ENCODE measurements around the gene TATDN2.
"Not testable (repeated sequence)": the region's sequence is repeated elsewhere in the genome, so short reads cannot be mapped to it uniquely, and the experiment has no call there.

Gene TATDN2

DNA sequence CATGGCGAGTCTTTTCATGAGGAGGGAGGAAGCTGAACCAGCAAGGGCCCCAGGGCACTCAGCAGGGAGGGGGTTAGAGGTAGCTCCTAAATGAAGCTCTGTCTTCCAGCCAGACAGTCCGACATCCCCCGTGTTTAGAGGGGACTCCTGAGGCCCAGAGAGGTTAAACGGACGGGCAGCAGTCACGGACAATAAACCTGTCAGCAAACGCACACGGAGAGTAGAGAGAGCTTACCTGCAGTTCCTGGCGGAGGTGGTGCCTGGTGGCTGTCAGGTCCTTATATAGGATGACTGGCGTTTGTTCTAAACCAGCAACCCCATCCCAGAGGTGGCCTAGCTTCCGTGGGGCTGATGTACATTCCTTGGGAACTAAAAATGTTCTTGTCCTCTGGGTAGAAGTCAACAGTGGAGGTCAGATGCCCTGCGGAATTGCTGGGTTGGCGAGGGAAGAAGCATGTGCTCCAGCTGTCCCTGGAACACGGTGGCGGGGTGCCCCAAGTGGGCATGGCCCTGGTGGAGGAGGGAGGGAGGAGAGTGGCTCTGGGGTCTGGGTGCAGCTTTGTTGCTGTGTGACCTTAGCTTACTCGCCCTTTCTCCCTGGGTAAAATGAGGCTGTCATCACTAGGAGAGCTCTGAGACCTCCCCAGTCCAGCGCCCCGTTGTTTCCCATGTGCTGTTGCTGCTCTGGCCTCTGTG, 42.4 kb downstream of the TATDN2 start:
- DNase-seq (ENCODE audit: low read depth): no peak

DNA sequence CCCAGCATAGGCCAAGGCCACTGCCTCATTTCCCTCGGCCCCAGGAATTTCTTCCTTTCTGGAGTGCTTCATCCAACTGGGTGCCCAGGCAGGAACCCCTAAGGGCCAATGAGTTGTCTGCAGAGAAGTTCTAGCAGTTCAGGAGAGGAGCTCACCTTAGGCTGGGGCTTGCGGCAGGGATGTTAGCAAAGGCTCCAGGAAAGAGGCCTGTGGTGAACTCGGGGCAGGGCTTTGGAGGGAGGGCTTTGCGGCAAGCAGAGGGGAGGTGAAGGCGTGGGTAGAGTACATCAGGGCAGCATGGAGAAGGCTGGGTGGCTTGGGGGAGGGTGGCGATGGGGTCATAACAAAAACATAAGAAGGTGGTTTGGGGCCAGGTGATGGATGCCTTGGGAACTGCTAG, 43.4 kb downstream of the TATDN2 start:
- no peak for DNase-seq (ENCODE audit: low read depth)

DNA sequence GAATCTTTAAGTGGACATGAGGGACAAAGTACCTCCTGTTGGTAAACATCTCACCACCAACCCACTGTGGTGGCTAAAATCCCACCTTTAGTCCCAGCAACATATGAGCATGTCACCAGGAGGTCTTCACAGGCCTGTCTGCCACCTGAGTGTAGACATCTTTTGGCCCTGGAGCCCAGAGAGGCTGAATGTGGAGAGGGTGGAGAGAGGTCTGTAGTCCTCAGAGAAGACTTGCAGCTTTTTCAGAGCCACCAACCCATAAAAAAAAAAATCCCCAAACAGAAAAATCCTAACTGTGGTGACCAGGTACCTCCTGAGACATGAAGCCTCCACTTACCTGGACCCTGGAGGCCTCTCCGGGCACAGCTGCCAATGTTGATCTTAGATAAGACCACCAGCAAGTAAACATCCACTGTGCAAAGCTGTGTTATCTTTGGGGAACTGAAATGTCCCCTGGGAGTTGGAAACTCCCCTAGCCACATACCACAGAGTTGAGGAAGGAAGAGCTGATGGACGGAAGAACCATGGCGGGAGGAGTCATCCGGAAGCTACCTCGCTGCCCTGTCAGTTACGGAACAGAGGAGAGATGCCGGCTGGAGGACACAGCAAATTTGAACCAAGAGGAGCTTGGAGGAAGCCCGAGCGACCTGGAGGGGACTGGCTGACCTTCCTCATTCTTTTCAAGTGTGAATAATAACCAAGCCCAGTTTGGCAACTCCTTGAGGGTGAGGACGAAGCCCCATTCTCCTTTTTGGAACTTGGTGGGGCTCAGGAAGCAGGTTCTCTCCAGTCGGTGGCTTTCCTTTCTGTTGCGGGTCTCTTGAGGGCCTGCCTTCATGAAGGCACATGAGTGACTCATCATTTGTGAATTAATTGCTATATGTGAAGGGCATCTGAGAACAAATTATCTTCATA, 44.5 kb downstream of the TATDN2 start, which contains the start of gene GHRL:
Gene GHRL, minus strand, starts transcription at position 443 of the 915 bp plus-strand sequence. CDS start 2,767 bp downstream, outside the sequence.
- no peak for DNase-seq (ENCODE audit: low read depth)

DNA sequence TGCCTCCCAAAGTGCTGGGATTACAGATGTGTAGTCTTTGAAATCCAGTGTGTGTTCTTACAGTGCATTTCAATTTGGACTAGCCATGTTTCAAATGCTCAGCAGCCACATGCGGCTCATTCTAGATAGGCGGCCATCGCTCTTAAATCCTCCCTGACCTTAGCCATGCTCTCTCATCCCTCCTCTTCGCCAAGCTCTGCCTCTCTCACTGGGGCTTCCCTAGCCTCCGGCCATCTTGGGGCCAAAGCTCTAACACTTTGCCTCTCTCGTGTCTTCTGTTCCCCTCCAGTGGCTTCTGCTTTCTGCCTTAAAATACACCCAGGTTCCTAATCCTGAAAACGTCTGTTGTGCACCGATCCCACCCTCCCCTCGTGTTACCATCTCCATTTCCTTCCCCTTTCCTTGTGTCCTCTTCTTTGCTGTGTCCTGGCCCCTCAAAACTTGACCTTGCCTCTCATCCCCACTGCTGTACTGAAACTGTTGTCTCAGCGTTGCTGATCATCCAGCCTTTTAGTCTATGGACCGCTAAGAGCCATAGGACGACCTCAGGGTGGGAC, 45.8 kb downstream of the TATDN2 start:
- no peak for DNase-seq (ENCODE audit: low read depth)

GRCh38 chr3:10298064-10298463, 49.8 kb downstream of the TATDN2 start:
- DNase-seq (ENCODE audit: low read depth): not testable (repeated sequence)

GRCh38 chr3:10299175-10299574, 50.9 kb downstream of the TATDN2 start:
- DNase-seq (ENCODE audit: low read depth): no peak

DNA sequence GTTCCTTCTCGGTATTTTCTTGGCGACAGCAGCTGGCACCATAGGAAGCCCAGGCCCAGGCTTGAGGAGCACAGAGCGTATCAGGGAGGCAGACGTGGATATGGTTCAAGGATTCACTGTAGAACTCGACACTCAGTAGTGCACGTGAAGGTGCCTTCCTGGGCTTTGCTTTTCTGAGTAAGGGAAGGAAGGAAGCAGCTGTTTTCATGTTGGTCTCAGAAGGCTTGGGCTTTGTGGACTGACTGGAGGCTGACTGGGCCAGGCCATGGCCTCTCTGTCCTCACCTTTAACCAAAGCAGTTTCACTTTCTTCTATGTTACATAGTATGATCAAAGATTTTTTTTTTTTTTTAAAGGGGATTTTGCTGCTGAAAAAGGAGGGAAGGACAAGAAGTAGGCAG, 51.4 kb downstream of the TATDN2 start:
- DNase-seq (ENCODE audit: low read depth): no peak

DNA sequence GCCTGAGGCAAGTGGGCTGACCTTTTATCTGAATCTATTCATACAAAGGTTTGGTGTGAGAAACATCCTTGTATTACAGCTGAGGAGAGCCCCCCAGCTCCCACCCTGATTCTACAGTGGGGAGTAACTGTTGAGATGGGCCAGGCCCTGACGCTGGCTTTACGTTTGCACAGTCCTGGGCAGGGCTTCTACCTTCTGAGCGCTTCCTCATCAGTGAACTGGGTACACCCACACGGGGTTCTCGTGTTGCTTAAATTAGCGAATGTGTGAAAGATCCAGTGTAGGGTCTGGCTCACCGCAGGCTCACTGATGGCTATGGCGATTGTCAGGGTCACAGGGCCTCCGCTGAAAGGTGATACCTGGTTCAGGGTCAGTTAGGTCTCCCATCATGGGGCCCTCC, 51.8 kb downstream of the TATDN2 start:
- no peak for DNase-seq (ENCODE audit: low read depth)

- DNase-seq (ENCODE audit: low read depth): no peak
Observed at GRCh38 chr3:10303105-10303504, 54.8 kb downstream of the TATDN2 start.

GRCh38 chr3:10303785-10304184, 55.5 kb downstream of the TATDN2 start:
- DNase-seq (ENCODE audit: low read depth): no peak

- DNase-seq (ENCODE audit: low read depth): no peak
Observed at GRCh38 chr3:10304905-10305304, 56.6 kb downstream of the TATDN2 start.

DNA sequence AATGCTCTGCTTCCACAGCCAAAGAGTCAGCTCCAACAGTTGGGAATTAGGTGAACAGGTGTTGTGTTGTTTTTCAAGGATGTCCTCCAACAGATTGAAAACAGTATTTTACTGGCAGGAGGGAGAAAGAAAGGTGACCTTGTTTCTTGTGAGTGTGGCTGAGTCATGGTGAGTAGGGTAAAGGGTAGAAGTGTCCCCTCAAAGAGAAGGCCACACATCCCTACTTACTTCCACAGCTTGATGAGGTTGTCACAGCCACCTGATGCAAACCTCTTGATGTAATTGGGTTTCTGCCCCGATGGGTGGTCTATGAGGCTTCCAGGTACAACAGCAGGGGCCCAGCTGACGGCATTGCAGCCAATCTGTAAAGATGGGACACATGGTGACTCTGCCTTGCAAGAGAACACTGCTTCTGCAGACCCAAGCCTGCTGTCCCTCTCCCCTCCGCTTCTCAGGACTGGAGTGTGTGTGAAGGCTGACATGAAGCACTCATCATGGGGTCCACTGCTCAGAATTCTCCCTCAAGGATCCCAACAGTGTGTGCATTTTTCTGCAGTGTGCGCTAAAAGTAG, 57.2 kb downstream of the TATDN2 start:
- no peak for DNase-seq (ENCODE audit: low read depth)

- DNase-seq (ENCODE audit: low read depth): no peak
Observed at GRCh38 chr3:10306156-10306555, 57.9 kb downstream of the TATDN2 start.

DNA sequence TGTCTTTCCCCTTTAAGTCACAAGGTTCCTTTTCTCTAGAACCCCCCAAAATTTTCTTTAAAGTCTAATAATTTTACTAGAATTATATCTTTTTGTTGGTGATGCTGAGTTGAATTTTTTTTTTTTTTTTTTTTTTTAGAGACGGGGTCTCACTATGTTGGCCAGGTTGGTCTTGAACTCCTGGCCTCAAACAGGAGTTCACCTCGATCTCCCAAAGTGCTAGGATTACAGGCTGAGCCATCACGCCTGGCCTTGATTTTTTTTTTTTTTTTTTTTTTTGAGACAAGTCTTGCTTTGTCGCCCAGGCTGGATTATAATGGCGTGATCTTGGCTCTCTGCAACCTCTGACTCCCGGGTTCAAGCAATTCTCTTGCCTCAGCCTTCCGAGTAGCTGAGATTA, 60.4 kb downstream of the TATDN2 start:
- DNase-seq (ENCODE audit: low read depth): no peak

DNA sequence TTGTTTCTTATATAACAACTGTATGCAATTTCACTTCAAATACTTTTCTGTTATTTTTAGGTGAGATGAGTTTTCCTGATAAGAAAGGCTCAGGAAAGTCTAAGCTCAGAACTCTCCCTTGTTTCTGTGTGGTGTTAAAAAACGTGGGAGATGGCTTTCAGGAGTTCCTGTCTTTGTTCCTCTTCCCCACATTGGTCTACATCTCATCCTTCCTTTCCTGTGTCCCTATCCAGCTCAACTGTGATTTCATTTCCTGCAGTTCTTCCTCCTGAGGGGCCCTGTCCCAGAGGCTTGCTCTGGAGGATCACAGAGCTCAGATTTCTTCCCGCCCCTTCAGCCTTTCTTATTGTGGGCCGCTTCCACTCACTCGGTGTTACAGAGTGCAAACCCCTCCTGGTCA, 61.5 kb downstream of the TATDN2 start:
- DNase-seq (ENCODE audit: low read depth): no peak

DNA sequence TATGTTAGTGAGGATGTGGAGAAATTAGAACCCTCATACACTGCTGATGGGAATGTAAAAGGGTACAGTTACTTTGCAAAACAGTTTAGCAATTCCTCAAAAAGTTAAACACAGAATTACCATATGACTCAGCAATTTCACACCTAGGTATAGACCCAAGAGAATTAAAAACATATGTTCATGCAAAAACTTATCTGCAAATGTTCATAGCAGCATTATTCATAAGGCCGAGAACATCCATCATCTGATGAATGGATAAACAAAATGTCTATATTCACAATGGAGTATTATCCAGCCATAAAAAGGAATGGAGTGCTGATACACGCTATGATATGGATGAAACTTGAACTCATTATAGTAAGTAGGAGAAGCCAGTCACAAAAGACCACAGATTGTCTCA, 62.3 kb downstream of the TATDN2 start:
- no peak for DNase-seq (ENCODE audit: low read depth)

- no peak for DNase-seq (ENCODE audit: low read depth)
Observed at GRCh38 chr3:10311710-10312109, 63.5 kb downstream of the TATDN2 start.

DNA sequence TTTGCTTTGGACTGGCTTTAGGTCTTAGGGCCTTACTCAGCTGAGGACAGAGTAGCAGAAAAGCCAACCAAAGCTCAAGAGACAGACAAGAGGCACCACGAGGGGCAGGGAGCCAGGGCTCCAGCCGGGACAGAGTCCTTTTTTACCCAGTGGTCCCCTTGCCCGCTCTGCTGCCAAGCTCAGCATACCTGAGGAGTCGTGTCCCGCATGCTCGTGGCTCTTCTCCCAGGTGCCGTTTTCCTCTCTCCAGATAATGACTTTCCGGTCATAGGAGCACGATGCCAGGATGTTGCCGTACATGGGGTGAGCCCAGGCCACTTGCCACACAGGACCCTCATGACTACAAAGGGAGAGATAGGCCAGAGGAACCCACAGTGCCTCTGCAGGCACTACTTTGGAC, 64.1 kb downstream of the TATDN2 start:
- DNase-seq (ENCODE audit: low read depth): no peak

- DNase-seq (ENCODE audit: low read depth): no peak
Observed at GRCh38 chr3:10312861-10313260, 64.6 kb downstream of the TATDN2 start.

DNA sequence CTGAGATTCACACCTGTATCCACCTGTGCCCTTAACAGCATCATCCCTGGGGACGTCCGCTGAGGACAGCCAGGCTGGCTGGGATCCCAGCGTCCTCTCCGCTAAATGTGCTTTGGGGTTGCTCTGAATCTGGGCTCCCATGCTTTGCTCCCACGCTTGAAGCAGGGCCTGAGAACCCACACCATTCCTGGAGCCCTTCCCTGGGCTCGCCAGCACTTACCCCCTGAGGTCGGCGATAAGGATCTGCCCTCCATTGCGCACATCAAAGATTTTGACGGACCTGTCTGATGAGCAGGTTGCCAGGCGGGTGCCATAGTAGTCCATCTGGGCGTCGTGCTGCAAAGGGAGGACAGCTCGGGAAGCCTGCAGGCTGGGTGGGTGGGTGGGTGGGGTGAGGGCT, 66.8 kb downstream of the TATDN2 start:
- DNase-seq (ENCODE audit: low read depth): no peak

DNA sequence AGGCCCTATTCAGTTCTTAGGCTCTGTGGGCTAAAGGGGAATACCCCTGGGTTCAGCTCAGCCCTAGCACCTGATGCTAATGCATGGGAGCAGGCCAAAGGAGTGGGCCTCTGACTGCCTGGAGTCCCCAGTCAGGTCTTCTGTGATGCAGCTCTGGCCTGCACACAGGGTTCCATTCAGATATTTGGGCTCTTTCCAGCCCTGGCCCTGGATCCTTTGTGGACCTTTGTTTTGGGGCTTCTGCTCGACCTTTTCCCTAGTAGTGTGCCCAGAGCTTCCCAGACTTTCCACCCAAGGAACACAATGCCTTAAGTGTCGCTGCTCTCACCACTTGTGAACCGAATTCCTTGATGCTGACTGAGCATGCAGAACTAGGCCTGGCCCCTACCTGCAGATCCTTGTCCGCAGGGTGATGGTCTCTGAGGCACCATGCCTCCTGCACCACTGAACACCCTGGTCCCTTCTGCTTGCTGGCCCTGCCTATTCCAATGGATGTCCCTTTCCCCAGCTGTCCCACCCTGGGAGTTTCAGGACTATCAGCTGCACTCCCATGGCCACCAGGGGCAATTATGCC, 67.6 kb downstream of the TATDN2 start:
- DNase-seq (ENCODE audit: low read depth): no peak

DNA sequence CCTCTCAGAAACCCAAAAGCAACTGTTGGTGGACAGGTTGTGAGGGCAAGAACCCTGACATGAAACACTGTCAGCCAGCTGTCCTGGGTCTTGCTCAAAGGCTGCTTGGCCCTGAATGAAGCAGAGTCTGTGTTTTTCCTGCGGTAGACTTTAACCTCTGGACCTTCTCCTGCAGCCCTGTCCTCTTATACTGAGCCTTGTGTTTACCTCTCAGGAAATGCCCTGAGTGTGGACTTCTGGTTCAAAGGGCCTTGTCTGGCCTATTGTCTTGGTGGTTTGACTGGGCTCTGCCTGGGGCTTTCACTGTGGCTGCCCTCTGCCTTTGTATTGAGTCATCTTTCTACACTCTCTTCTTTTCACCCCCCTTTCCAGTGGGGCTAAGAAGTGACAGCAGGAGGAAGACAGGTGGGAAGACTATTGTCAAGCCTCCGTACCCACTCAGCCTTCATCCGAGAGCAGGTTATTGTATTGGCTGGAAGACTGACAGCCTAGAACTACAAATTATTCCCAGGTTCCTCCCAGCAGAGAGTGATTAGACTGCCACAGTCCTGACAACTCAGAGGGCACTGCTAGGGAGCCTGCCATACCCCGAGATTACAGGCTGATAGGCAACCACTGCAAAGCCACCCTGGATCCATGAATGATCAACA, 69.2 kb downstream of the TATDN2 start:
- DNase-seq (ENCODE audit: low read depth): no peak
